GM19438 (cell line): ENCODE data around the gene UNCX.
"Not testable (repeated sequence)": the region's sequence is repeated elsewhere in the genome, so short reads cannot be mapped to it uniquely, and the experiment has no call there.

Experiments
- ATAC-seq: cut with Tn5 transposase; IDR thresholded peaks from one replicate; pipeline ENCODE4 v1.9.1; 2021; ENCODE audit warnings: low read depth; ENCODE audit not compliant: unreplicated experiment

Gene UNCX

DNA sequence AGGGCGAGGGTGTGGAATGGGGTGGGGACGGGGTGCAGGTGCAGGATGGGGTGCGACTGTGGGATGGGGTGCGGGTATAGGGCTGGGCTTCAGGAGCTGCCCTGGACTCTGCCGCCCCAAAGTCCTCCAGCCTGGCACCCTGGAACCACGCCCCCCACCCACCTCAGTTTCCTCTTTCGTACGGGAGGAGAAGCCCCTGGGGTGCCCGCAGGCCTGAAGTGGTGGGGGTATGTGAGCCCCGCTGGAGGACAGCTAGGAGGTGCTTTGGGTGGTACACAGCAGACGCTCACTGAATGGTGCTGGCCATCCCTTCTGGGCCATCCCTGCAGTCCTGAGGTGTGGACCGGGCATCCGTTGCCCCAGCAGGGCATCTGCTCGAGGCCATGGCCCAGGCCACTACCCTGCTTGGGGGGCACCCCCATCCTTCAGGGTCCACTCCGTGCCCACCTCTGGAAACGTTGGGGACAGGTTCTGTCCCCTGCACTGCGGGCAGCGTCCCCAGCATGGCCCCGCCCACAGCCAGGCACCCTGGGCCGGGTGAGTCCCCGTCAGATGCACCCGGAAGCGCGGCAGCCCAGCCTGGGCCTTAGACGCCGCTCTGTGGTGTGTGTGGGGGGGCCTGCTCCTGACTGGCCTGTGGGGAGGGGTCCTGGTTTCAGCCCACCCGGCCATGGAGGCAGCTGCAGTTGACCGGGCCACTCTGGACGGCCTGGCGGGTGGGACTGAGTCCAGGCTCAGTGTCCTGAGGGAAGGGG, 41.6 kb downstream of the UNCX start:
- no peak for ATAC-seq

DNA sequence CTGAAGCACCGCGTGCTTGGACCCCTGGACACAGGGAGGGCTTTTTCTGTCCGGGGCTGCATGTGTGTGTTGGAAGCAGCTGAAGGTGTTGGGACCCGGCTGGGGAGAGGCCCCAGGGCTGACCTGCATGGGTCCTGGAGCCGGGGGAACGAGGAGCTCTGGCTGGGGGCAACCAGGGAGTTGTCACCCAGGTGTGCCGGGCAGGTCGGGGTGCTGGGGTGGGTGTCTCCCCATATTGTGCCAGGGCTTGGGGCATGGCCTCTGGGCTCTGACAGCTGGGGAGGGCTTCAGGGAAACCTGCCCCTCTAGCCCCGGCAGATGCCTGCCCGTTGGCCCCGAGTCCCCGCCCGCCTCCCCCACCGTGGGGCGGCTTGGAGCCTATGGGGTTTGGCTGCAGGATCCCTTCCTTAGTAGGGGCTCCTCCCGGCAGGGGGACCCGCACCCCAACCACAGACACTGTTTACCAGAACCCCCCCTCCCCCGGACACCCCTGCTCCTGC, 42.3 kb downstream of the UNCX start:
- no peak for ATAC-seq

DNA sequence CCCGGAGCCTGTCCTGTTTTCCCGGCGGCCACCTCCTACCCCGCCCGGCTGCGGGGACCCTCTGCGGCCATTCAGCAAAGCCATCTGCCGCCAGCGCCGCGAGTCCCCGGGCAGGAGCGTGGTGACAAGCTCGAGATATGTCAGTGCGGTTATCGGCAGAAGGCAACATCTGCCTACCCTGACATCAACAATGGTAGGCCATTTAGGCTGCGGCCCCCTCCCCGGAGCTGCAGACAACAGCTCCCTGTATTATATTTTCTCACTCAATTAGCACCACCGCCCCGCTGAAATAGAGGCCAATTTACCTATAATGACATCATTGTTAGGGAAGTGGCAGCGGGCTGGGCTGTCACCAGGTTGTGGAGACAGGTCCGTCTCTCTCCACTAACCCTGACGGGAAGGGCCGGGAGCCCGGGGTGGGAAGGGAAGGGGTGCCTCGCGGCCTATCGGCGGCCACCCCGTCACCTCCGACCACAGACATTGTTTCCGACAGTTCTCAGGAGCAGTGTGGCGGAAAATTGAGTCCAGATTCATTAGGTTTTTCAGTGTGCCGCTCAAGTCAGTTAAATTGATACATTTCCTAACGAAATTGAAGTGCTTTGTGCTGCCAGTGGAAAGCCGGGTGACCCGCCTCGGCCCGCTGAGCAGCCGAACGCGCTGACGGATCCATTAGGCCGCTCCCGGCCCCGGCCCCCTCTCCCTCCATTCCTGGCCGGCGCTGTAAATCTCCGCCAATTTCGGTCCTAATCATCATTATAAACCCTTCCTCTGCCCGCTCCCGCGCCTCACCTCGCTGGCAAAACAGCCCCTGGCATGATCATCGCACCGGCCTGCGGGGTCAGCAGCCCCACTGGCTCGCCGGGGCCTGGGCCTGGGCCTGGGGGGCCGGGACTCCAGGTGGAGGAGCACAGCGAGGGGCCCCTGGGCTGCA, 43.0 kb downstream of the UNCX start:
- ATAC-seq = no peak

DNA sequence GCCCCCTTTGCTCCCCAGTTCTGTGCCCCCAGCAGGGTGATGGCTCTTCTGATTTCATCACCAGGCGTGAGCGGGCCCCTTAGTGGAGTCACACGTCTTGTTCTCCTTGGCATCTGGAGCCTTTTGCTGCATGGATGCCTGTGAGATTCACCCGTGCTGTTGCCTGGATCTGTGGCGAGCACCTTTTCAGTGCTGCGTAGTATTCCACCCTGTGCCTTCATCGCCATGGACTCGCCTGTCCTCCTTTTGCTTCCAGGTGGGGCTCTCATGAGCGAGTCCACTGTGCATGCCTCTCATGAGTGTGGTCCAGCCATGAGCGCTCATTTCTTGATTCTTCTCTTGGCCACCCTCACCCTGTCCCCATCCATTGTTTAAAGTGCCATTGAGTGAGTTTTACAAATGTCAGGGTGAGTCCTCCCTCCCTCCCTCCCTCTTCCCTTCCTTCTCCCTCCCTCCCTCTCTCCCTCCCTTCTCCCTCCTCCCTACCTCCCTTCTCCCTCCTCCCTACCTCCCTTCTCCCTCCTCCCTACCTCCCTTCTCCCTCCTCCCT, 44.0 kb downstream of the UNCX start:
- no peak for ATAC-seq

DNA sequence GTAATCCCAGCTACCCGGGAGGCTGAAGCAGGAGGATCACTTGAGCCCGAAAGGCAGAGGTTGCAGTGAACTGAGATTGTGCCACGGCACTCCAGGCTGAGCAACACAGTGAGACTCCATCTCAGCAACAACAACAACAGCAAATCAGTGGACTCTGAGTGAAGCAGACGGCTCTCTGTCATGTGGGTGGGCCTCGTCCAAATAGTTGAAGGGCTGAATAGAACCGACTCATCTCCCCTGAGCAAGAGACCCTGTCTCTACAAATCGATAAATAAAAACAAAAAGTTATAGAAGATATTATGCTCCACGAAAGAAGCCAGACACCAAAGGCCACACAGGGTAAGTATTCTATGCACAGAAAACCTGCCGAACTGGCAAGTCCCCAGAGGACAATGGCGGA, 45.9 kb downstream of the UNCX start:
- ATAC-seq = no peak

DNA sequence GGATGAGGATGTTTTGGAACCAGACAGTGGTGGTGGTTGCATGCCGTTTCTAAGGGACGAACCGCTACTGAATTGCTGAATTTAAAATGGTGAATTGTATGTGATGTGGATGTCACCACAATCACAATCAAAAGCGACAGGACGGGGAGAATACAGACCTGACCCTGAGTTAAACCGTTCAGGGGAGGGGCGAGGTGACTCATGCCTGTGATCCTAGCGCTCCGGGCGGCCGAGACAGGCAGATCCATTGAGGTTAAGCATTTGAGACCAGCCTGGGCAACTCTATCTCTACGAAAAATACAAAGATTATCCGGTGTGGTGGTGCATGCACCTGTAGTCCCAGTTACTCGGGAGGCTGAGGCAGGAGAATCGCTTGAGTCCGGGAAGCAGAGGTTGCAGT, 46.4 kb downstream of the UNCX start:
- no peak for ATAC-seq

DNA sequence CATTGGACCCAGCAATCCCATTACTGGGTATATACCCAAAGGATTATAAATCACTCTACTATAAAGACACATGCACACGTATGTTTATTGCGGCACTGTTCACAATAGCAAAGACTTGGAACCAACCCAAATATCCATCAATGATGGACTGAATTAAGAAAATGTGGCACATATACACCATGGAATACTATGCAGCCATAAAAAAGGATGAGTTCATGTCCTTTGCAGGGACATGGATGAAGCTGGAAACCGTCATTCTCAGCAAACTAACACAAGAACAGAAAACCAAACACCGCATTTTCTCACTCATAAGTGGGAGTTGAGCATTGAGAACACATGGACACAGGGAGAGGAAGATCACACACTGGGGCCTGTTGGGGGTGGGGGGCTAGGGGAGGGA, 47.2 kb downstream of the UNCX start:
- not testable (repeated sequence) for ATAC-seq

DNA sequence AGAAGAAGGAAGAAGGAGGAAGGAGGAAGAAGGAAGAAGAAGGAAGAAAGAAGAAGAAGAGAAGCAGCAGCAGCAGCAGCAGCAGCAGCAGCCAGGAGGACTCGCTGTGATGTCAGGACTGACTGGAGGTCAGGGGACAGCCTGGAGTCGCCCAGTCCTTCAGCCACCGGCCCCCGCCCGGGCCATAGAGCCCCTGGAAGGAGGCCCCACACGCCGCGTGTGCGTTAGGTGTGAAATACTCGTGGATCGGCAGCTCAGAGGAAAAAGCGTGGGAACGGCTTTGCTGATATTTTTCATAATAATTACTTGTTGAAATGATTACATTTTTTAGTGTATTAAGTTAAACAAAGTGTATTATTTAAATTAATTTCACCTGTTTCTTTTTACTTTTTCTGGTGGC, 48.4 kb downstream of the UNCX start:
- ATAC-seq = no peak

DNA sequence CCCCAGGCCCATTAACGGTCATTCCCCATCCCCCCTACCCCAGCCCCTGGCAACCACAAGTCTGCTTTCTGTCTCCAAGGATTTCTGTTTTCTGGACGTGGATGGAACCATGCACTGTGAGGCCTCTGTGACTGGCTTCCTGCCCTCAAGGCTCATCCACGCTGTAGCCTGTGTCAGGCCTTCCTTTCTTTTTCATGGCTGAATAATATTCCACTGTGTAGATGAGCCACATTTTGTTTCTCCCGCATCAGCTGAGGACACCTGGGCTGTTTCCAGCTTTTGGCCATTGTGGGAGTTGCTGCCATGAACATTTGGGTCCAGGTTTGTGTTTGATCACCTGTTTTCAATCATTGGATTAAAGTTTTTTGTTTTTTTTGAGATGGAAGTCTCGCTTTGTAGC, 50.0 kb downstream of the UNCX start:
- ATAC-seq = no peak

DNA sequence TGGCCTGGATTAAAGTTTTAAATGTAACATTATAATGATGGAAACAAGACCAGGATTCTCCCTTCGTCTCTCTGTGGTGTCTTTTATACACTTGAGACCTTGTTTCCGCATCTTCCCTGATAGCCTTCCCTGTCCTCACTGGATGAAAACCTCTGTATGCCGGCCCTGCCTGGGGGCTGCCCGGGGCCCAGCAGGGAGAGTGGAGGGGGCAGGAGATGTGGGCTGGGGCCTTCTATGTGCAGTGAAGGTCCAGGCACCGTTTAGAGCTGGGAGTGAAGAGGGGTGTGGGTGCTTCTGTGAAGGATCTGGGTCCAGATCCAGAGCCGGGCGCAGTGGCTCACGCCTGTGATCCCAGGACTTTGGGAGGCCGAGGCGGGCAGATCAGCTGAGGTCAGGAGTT, 50.7 kb downstream of the UNCX start:
- ATAC-seq = no peak

DNA sequence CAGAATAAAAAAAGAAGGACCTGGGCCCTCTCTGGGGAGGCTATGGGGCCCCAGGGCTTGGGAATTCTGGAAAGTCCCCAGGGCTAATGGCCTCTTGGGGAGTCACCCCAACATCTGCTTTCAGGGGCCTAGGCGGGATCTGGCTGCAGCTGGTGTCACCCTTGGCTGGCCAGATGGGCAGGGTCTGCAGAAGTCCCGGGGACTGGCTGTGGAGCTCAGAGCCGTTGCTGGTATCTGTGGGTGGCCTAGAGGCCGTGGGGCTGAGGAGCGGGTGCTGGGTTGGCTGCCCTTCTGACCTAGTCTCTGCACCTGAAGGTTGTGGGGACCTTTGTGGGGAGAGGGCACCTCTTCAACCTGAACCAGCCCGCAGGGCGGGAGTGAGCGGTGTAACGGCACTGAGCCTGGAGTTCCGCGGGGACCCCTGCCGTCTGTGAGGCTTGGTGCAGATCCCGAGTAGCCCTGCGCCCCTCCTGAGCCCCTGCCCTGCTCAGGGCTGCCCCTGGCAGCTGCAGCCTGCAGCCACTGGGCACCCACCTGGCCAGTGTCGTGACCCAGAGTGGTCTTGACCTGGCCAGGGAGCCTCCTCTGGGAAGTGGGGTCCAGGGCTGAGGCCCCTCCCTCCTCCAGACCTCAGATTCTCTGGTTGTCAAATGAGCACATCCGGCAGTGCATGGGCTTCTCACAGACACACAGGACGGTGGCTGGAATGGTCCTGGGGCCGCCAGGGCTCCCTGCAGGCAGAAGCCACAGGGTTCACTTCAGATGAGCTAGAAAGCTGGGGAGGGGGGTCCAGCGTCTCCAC, 51.5 kb downstream of the UNCX start:
- ATAC-seq = no peak

DNA sequence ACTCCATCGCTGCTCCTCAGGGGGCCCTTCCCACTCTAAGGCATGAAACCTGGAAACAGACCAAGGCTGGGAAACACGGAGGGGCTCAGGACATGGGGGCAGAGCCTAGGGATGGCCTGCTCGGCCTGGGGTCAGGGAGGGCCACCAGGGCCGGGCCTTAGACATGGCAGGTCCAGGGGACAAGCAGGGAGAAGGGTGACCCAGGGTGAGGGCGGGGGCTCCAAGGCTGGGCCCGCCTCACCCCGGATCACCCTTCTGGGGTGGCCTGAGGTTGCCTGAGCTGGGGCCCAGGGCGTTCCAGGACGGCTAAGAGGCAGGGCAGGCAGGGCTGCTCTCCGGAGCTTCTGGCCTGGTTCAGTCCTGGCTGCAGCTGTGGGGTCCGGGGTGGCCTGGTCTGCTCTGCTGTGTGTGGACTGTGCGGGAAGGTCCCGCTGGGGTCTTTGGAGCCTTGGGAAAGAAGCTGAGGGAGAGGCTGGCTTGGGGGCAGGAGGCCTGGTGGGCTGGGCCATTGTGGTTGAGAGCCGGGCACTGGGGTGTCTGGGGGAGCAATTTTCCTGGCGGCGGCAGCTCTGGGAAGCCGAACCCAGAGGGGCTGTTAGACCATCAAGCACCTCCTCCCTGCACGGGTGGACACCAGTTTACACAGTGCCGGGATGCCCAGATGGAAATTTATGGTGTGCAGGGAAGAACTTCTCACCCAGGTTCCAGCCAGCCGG, 52.2 kb downstream of the UNCX start:
- no peak for ATAC-seq

DNA sequence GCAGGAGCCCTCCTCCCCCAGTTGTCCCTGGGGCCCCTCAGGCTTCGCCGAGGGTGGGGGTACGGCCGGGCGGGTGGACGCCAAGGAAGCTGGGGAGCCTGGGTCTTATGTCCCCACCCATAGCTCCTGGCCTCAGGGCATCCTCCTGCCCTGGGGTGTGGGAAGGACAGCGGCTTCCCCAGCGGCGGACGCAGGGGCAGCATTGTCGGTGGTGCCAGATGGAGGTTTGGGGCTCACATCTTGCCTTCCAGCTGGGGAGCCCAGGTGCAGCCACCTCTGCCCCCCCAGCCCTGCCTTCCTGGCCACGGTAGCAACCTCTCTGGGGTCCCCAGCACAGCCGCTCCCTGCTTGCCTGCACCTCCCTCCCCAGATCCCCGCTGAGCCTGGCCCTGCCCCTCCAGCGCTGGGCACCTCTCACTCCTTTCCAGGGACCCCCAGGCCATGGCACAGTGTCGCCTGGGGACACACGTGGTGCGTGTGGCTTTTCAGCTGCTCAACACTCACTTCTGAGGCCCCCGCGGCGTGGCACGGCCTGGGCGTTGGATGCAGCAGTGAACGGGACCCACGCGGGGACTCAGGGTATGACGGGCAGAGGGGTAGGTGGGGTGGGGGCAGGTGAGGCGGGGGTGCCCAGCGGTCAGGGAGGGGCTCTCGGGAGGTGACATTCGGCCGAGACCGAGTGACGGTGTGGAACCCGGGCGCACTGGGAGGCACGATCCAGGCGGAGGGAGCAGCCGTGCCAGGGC, 53.1 kb downstream of the UNCX start:
- ATAC-seq = no peak
